GM23338 (cell line): ENCODE data around the gene SMIM43. TPM values are rescaled to one million over a fixed set of nuclear protein-coding genes. Genes with fewer than 3 reads are reported as not detected.
A peak's percentile ranks its signal among the peaks of the same experiment; 100 is the strongest.

ENCODE experiments used
- ATAC-seq: fragments of 200-7000 bp; cut with Tn5 transposase; 3 replicates; pipeline ENCODE4 v1.9.1; 2020
- DNase-seq: peaks from one replicate; pipeline ENCODE4 v3.0.0-alpha.2; 2015; ENCODE audit warnings: low spot score
- H2AFZ ChIP-seq: fragments of 200-600 bp; sonication (generic); 2 replicates; pipeline ENCODE4 v1.8.0; 2016; ENCODE audit warnings: antibody characterized with exemption, mild to moderate bottlenecking, moderate library complexity
- H3F3A ChIP-seq: fragments of 200-600 bp; sonication (generic); replicated peaks from 2 replicates; pipeline ENCODE4 v1.8.0; 2017; ENCODE audit warnings: antibody characterized with exemption, mixed run types, low read depth
- H3K27ac ChIP-seq: fragments of 200-600 bp; sonication (generic); 2 replicates; pipeline ENCODE4 v1.6.1; 2016; ENCODE audit warnings: low read depth
- H3K27me3 ChIP-seq: fragments of 200-600 bp; sonication (generic); 2 replicates; pipeline ENCODE4 v1.8.0; 2016; ENCODE audit warnings: mild to moderate bottlenecking, mixed run types, moderate library complexity; ENCODE audit not compliant: insufficient read depth
- H3K36me3 ChIP-seq: fragments of 200-600 bp; sonication (generic); 2 replicates; pipeline ENCODE4 v1.8.0; 2016; ENCODE audit warnings: mild to moderate bottlenecking; ENCODE audit not compliant: insufficient read depth
- H3K4me1 ChIP-seq: fragments of 200-600 bp; sonication (generic); 2 replicates; pipeline ENCODE4 v1.8.0; 2016; ENCODE audit warnings: mild to moderate bottlenecking, moderate library complexity; ENCODE audit not compliant: insufficient read depth
- H3K4me2 ChIP-seq: fragments of 200-600 bp; sonication (generic); 2 replicates; pipeline ENCODE4 v1.7.1; 2017; ENCODE audit warnings: mixed run types
- H3K4me3 ChIP-seq: fragments of 200-600 bp; sonication (generic); 2 replicates; pipeline ENCODE4 v1.6.1; 2016; ENCODE audit warnings: mixed run types
- H3K79me2 ChIP-seq: fragments of 200-600 bp; sonication (generic); replicated peaks from 2 replicates; pipeline ENCODE4 v1.8.0; 2017; ENCODE audit warnings: mild to moderate bottlenecking; ENCODE audit not compliant: insufficient read depth
- H3K9me2 ChIP-seq: fragments of 200-600 bp; sonication (generic); 2 replicates; pipeline ENCODE4 v1.8.0; 2017; ENCODE audit not compliant: insufficient read depth
- H4K20me1 ChIP-seq: fragments of 200-600 bp; sonication (generic); replicated peaks from 2 replicates; pipeline ENCODE4 v1.8.0; 2017; ENCODE audit warnings: mild to moderate bottlenecking; ENCODE audit not compliant: insufficient read depth
- H3K27ac Mint-ChIP-seq: 2 replicates; pipeline ENCODE4 v1.8.0; 2020; ENCODE audit warnings: inconsistent platforms, mild to moderate bottlenecking, moderate library complexity, mixed read lengths
- H3K27me3 Mint-ChIP-seq: 3 replicates; pipeline ENCODE4 v1.8.0; 2022; ENCODE audit warnings: low read depth, mild to moderate bottlenecking, moderate library complexity, mixed read lengths, inconsistent platforms; ENCODE audit not compliant: insufficient read depth, poor library complexity
- H3K36me3 Mint-ChIP-seq: 3 replicates; pipeline ENCODE4 v1.8.0; 2021; ENCODE audit warnings: low read depth, mild to moderate bottlenecking, inconsistent platforms, moderate library complexity, mixed read lengths
- H3K4me1 Mint-ChIP-seq: 3 replicates; pipeline ENCODE4 v1.8.0; 2020; ENCODE audit warnings: mild to moderate bottlenecking, inconsistent platforms, mixed read lengths
- H3K4me3 Mint-ChIP-seq: 3 replicates; pipeline ENCODE4 v1.8.0; 2021; ENCODE audit warnings: moderate library complexity, mild to moderate bottlenecking, inconsistent platforms, mixed read lengths
- H3K9me3 Mint-ChIP-seq: 3 replicates; pipeline ENCODE4 v1.8.0; 2020; ENCODE audit warnings: moderate library complexity, mild to moderate bottlenecking, inconsistent platforms, mixed read lengths
- CREB1 ChIP-seq: fragments of 250-450 bp; sonication (Bioruptor Pico); IDR thresholded peaks from 2 replicates; pipeline ENCODE4 v1.5.0; 2020; ENCODE audit warnings: low read depth, mild to moderate bottlenecking, moderate library complexity
- CTCF ChIP-seq, 2 experiments: fragments of 200-600 bp in 1 of 2; sonication (generic) in 1 of 2; conservative IDR thresholded peaks; 2 replicates each; pipeline versions ENCODE4 v1.5.1 to v1.6.1; 2016 to 2017; ENCODE audit warnings: antibody characterized with exemption in 2 of 2, low read depth in 2 of 2, mild to moderate bottlenecking in 2 of 2, moderate library complexity in 1 of 2
- JUNB ChIP-seq: IDR thresholded peaks from one replicate; pipeline ENCODE4 v1.6.1; 2016; ENCODE audit warnings: antibody characterized with exemption; ENCODE audit not compliant: unreplicated experiment
- NANOG ChIP-seq: IDR thresholded peaks from 2 replicates; pipeline ENCODE4 v1.6.1; 2016; ENCODE audit warnings: antibody characterized with exemption, borderline replicate concordance
- POLR2AphosphoS5 ChIP-seq: IDR thresholded peaks from 2 replicates; pipeline ENCODE4 v1.6.1; 2016; ENCODE audit warnings: antibody characterized with exemption, low read depth
- STAT1 ChIP-seq: IDR thresholded peaks from one replicate; pipeline ENCODE4 v1.6.1; 2016; ENCODE audit warnings: antibody characterized with exemption; ENCODE audit not compliant: unreplicated experiment
- ZNF114 ChIP-seq: fragments of 250-450 bp; sonication (Bioruptor Pico); IDR thresholded peaks from 2 replicates; pipeline ENCODE4 v1.5.0; 2020; ENCODE audit warnings: mild to moderate bottlenecking, moderate library complexity
- ZNF462 ChIP-seq: fragments of 250-450 bp; sonication (Bioruptor Pico); IDR thresholded peaks from 2 replicates; pipeline ENCODE4 v1.5.0; 2020; ENCODE audit warnings: mild to moderate bottlenecking, moderate library complexity
- polyA plus RNA-seq: library from polyadenylated mRNA; unstranded; fragments of >200 nt; fragmentation: Nextera tagmentation; extraction: Ambion mirVana; gene quantifications from 2 replicates; pipeline ENCODE4 v1.2.1, GENCODE V29; 2016
- total RNA-seq: library from RNA; depleted of rRNA; stranded (reverse); fragments of >200 nt; shearing (Covaris generic); gene quantifications from 2 replicates; pipeline ENCODE4 v1.2.3, GENCODE V29; 2014
- TF ChIP-seq, protein P1 (sequence below): IDR thresholded peaks from one replicate; pipeline ENCODE4 v1.6.1; 2018; ENCODE audit warnings: antibody characterized with exemption; ENCODE audit not compliant: unreplicated experiment

The SMIM43 gene
- total and polyA plus RNA-seq, 2 experiments from 2014 or later: 0.26 to 0.56 TPM

DNA sequence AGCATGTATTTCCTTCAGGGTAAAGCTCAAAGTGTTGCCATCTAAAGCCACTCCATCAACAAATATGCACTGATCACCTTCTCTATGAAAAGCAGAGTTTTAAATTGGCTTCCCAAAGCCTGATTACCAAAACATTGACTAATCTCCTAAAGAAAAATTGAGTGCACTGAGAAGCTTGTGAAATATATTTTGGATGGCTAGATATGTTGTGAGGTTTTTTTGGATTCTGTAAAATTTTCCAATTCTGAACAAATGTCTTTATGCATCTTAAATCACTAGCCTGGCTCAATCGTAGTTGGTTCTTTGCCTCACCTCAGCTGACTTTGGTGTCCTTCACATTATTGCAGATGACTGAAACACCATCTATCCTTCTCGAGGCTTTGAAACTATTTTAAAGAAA is 21.3 kb upstream of the SMIM43 start (continued):
- TF ChIP-seq ZNF462: no peak
- TF ChIP-seq, protein P1, sequence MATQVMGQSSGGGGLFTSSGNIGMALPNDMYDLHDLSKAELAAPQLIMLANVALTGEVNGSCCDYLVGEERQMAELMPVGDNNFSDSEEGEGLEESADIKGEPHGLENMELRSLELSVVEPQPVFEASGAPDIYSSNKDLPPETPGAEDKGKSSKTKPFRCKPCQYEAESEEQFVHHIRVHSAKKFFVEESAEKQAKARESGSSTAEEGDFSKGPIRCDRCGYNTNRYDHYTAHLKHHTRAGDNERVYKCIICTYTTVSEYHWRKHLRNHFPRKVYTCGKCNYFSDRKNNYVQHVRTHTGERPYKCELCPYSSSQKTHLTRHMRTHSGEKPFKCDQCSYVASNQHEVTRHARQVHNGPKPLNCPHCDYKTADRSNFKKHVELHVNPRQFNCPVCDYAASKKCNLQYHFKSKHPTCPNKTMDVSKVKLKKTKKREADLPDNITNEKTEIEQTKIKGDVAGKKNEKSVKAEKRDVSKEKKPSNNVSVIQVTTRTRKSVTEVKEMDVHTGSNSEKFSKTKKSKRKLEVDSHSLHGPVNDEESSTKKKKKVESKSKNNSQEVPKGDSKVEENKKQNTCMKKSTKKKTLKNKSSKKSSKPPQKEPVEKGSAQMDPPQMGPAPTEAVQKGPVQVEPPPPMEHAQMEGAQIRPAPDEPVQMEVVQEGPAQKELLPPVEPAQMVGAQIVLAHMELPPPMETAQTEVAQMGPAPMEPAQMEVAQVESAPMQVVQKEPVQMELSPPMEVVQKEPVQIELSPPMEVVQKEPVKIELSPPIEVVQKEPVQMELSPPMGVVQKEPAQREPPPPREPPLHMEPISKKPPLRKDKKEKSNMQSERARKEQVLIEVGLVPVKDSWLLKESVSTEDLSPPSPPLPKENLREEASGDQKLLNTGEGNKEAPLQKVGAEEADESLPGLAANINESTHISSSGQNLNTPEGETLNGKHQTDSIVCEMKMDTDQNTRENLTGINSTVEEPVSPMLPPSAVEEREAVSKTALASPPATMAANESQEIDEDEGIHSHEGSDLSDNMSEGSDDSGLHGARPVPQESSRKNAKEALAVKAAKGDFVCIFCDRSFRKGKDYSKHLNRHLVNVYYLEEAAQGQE: no peak
- no peak for TF ChIP-seq POLR2AphosphoS5

DNA sequence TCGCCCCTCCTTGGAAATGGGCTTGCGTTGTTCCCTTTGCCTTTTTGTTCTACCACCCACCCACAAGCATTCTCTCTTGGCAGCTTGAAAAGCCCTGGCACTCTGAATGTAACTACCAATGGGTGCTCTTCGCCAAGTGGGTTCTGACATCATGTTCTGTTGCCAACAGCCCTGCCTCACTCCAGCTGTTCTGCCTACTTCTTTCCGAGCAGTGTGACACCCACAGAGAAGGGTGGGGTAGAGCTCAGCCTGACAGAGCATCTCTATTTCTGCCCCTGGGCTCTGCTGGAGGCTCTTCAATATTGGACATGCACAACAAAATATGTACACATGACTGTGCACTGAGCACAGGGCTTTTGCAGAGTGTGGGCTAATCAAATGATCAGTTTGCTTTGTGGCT is 20.5 kb upstream of the SMIM43 start:
- no peaks in the 10 kb centered on the region for H3K4me1 ChIP-seq
- no peaks in the 10 kb centered on the region for H3K79me2 ChIP-seq
- H2AFZ ChIP-seq: 0 out of 2 replicates have a peak overlapping the region, but pooled peaks have one; percentile 38
- Mint-ChIP-seq H3K27me3 (no peaks in the 10 kb centered on the region), H3K27ac (no peak overlapping the region), H3K4me1 (peaks cover 8% of the 10 kb centered on the region), H3K9me3 (no peaks in the 10 kb centered on the region), H3K4me3 (no peak overlapping the region), H3K36me3 (no peaks in the 10 kb centered on the region)
- no peaks in the 10 kb centered on the region for H3K9me2 ChIP-seq
- no peaks in the 10 kb centered on the region for H3K36me3 ChIP-seq
- no peak overlapping the region for H3K4me3 ChIP-seq
- H4K20me1 ChIP-seq: no peaks in the 10 kb centered on the region
- DNase-seq (no peak), ATAC-seq (no peak)
- no peak overlapping the region for H3K4me2 ChIP-seq
- no peak overlapping the region for H3K27ac ChIP-seq
- no peaks in the 10 kb centered on the region for H3K27me3 ChIP-seq
- TF ChIP-seq NANOG: no peak
- no peak for TF ChIP-seq JUNB
- TF ChIP-seq STAT1: no peak
- no peak for TF ChIP-seq ZNF114 (CRISPR knock-in tag)
- no peak for TF ChIP-seq CREB1 (CRISPR knock-in tag)
- no peak for TF ChIP-seq CTCF (conservative IDR thresholded peaks at IDR 0.05; ENCODE audit: low read depth in 2 of 2)
- no peaks in the 10 kb centered on the region for H3F3A ChIP-seq
